ENCODE measurements around the gene WIPF2. TPM values are rescaled to one million over a fixed set of nuclear protein-coding genes. Genes with fewer than 3 reads are reported as not detected.
A peak's percentile ranks its signal among the peaks of the same experiment; 100 is the strongest.
"Not testable (repeated sequence)": the region's sequence is repeated elsewhere in the genome, so short reads cannot be mapped to it uniquely, and the experiment has no call there.

The WIPF2 gene
- total RNA-seq, 1 donor from 2014 or later: 32.2 TPM

- peaks cover 16% of the 10 kb centered on the region for H3K4me1 Mint-ChIP-seq (ENCODE audit: unreplicated experiment)
- TF ChIP-seq CTCF (IDR thresholded peaks at IDR 0.05; ENCODE audit: unreplicated experiment): no peak
These were observed 662 bp downstream of the WIPF2 start for GRCh38 chr17:40219594-40220338.

GRCh38 chr17:40224718-40225550 is 5.8 kb downstream of the WIPF2 start:
- H3K27ac Mint-ChIP-seq (ENCODE audit: unreplicated experiment): no peak overlapping the region
- no peaks in the 10 kb centered on the region for H3K9me3 Mint-ChIP-seq (ENCODE audit: unreplicated experiment)
- no peak for TF ChIP-seq CTCF (IDR thresholded peaks at IDR 0.05; ENCODE audit: unreplicated experiment)
- no peak overlapping the region for H3K4me3 Mint-ChIP-seq (ENCODE audit: unreplicated experiment)
- H3K36me3 Mint-ChIP-seq (ENCODE audit: low read depth, unreplicated experiment): peaks cover 3% of the 10 kb centered on the region
- H3K27me3 Mint-ChIP-seq (ENCODE audit: unreplicated experiment): no peaks in the 10 kb centered on the region
- peaks cover 7% of the 10 kb centered on the region for H3K4me1 Mint-ChIP-seq (ENCODE audit: unreplicated experiment)
- no peak for DNase-seq (ENCODE audit: low spot score)

More at GRCh38 chr17:40219594-40220338, 662 bp downstream of the WIPF2 start:
- peaks cover 8% of the 10 kb centered on the region for H3K27me3 Mint-ChIP-seq (ENCODE audit: unreplicated experiment)
- peak overlapping the region; percentile 45 for H3K27ac Mint-ChIP-seq (ENCODE audit: unreplicated experiment)
- H3K4me3 Mint-ChIP-seq (ENCODE audit: unreplicated experiment): peak overlapping the region; percentile 97
- H3K9me3 Mint-ChIP-seq (ENCODE audit: unreplicated experiment): no peaks in the 10 kb centered on the region
- DNase-seq (ENCODE audit: low spot score): no peak
- H3K36me3 Mint-ChIP-seq (ENCODE audit: low read depth, unreplicated experiment): peaks cover 3% of the 10 kb centered on the region

GRCh38 chr17:40229146-40229545 is 10.0 kb downstream of the WIPF2 start:
- not testable (repeated sequence) for H3K4me1 Mint-ChIP-seq (ENCODE audit: unreplicated experiment); H3K4me3 Mint-ChIP-seq (ENCODE audit: unreplicated experiment); H3K9me3 Mint-ChIP-seq (ENCODE audit: unreplicated experiment); H3K27me3 Mint-ChIP-seq (ENCODE audit: unreplicated experiment); H3K27ac Mint-ChIP-seq (ENCODE audit: unreplicated experiment); H3K36me3 Mint-ChIP-seq (ENCODE audit: low read depth, unreplicated experiment); DNase-seq (ENCODE audit: low spot score)

DNA sequence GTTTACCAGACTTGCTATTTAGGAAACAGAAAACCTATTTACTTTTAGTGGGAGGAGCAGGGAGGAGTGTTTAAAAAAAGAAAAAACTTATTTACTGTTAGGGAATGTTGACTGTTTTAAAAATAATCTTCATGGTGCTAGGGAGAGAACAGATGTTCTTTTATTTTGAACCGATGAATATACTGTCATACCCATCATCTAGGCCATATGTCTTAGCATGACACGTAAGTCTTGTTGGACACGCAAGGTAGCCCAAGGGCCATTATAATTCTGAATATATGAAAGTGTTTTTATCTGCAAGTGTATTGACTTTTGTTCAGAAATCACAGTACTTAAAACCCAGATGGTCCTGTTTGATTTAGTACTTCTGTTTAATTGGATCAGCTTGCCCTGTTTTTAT is 11.6 kb downstream of the WIPF2 start:
- peaks cover 11% of the 10 kb centered on the region for H3K4me1 Mint-ChIP-seq (ENCODE audit: unreplicated experiment)
- no peaks in the 10 kb centered on the region for H3K27me3 Mint-ChIP-seq (ENCODE audit: unreplicated experiment)
- no peak for DNase-seq (ENCODE audit: low spot score)
- H3K27ac Mint-ChIP-seq (ENCODE audit: unreplicated experiment): no peak overlapping the region
- H3K4me3 Mint-ChIP-seq (ENCODE audit: unreplicated experiment): no peak overlapping the region
- peaks cover 11% of the 10 kb centered on the region for H3K36me3 Mint-ChIP-seq (ENCODE audit: low read depth, unreplicated experiment)
- no peak for TF ChIP-seq CTCF (IDR thresholded peaks at IDR 0.05; ENCODE audit: unreplicated experiment)
- no peaks in the 10 kb centered on the region for H3K9me3 Mint-ChIP-seq (ENCODE audit: unreplicated experiment)

- H3K4me3 Mint-ChIP-seq (ENCODE audit: unreplicated experiment); H3K27me3 Mint-ChIP-seq (ENCODE audit: unreplicated experiment); H3K9me3 Mint-ChIP-seq (ENCODE audit: unreplicated experiment); H3K27ac Mint-ChIP-seq (ENCODE audit: unreplicated experiment); DNase-seq (ENCODE audit: low spot score): not testable (repeated sequence)
- H3K36me3 Mint-ChIP-seq (ENCODE audit: low read depth, unreplicated experiment): peaks cover 11% of the 10 kb centered on the region
- peaks cover 11% of the 10 kb centered on the region for H3K4me1 Mint-ChIP-seq (ENCODE audit: unreplicated experiment)
These were observed 12.8 kb downstream of the WIPF2 start for GRCh38 chr17:40231928-40232327.
